Cardiac muscle cell (in vitro differentiated cells and primary cell): ENCODE measurements around the gene POLR2C. TPM values are rescaled to one million over a fixed set of nuclear protein-coding genes. Genes with fewer than 3 reads are reported as not detected.

Experiments used
- DNase-seq, 2 donors: peaks; one replicate each; pipeline versions ENCODE4 v3.0.0 to v3.0.0-alpha.2; 2010 to 2017; ENCODE audit warnings: low read depth in 1 of 2, low spot score in 1 of 2
- H3K27ac ChIP-seq: fragments of 200-600 bp; sonication (generic); 2 replicates; pipeline ENCODE4 v1.5.1; 2016
- H3K27me3 ChIP-seq: fragments of 200-600 bp; sonication (generic); 2 replicates; pipeline ENCODE4 v1.6.0; 2016; ENCODE audit warnings: control low read depth
- H3K36me3 ChIP-seq: fragments of 200-600 bp; sonication (generic); 2 replicates; pipeline ENCODE4 v1.5.1; 2016; ENCODE audit warnings: control low read depth
- H3K4me1 ChIP-seq: fragments of 200-600 bp; sonication (generic); 2 replicates; pipeline ENCODE4 v1.8.1; 2017; ENCODE audit warnings: low read depth, mild to moderate bottlenecking, mixed run types
- H3K4me3 ChIP-seq: fragments of 200-600 bp; sonication (generic); 2 replicates; pipeline ENCODE4 v1.5.1; 2016; ENCODE audit warnings: mild to moderate bottlenecking
- H3K9me3 ChIP-seq: fragments of 200-600 bp; sonication (generic); 2 replicates; pipeline ENCODE4 v1.5.1; 2017; ENCODE audit warnings: low read depth, mild to moderate bottlenecking, control low read depth
- CTCF ChIP-seq: IDR thresholded peaks from 2 replicates; pipeline ENCODE4 v1.5.1; 2012; ENCODE audit warnings: low read depth, mild to moderate bottlenecking, low read length
- polyA plus RNA-seq: library from polyadenylated mRNA; unstranded; fragments of >200 nt; fragmentation: Nextera tagmentation; extraction: Ambion mirVana; gene quantifications from 2 replicates; pipeline ENCODE4 v1.2.1, GENCODE V29; 2016
- total RNA-seq: library from RNA; depleted of rRNA; stranded (reverse); fragments of >200 nt; gene quantifications from 2 replicates; pipeline ENCODE4 v1.2.3, GENCODE V29; 2016

Gene POLR2C
- total and polyA plus RNA-seq, 2 experiments from 2014 or later = 83.5 to 126 TPM

- peak within 1 kb of the TSS; percentile 95 for H3K27ac ChIP-seq
- H3K4me3 ChIP-seq = peak within 1 kb of the TSS; percentile 100
- peaks cover 31% of the 10 kb centered on the region for H3K4me1 ChIP-seq
- DNase-seq = peak; percentile 80 to 87
- no peaks in the 10 kb centered on the region for H3K9me3 ChIP-seq
- H3K36me3 ChIP-seq = peaks cover 11% of the 10 kb centered on the region
- no peak for TF ChIP-seq CTCF
- H3K27me3 ChIP-seq = no peaks in the 10 kb centered on the region
Measured at GRCh38 chr16:57485916-57486857, 23.7 kb downstream of the POLR2C start, which contains the start of gene DOK4. TSS of gene DOK4 (minus strand) at chr16:57486493. CDS start at chr16:57479507, 6,986 bp downstream.

GRCh38 chr16:57486858-57487834, 24.7 kb downstream of the POLR2C start:
- Histone ChIP-seq H3K4me1 (peaks cover 24% of the 10 kb centered on the region), H3K27me3 (no peaks in the 10 kb centered on the region), H3K9me3 (no peaks in the 10 kb centered on the region), H3K36me3 (peaks cover 3% of the 10 kb centered on the region), H3K4me3 (peak overlapping the region; percentile 100), H3K27ac (peak overlapping the region; percentile 77)
- no peak for TF ChIP-seq CTCF
- no peak for DNase-seq

- DNase-seq = no peak
- Histone ChIP-seq H3K4me1 (peaks cover 23% of the 10 kb centered on the region), H3K27ac (no peak overlapping the region), H3K4me3 (no peak overlapping the region), H3K9me3 (no peaks in the 10 kb centered on the region), H3K27me3 (no peaks in the 10 kb centered on the region), H3K36me3 (no peaks in the 10 kb centered on the region)
- no peak for TF ChIP-seq CTCF
Measured at GRCh38 chr16:57489229-57489628, 26.8 kb downstream of the POLR2C start.

- Histone ChIP-seq H3K9me3 (no peaks in the 10 kb centered on the region), H3K4me1 (peaks cover 12% of the 10 kb centered on the region), H3K27me3 (no peaks in the 10 kb centered on the region), H3K27ac (no peak overlapping the region), H3K4me3 (no peak overlapping the region), H3K36me3 (no peaks in the 10 kb centered on the region)
- TF ChIP-seq CTCF = no peak
- no peak for DNase-seq
Measured at GRCh38 chr16:57493767-57494166, 31.3 kb downstream of the POLR2C start.

GRCh38 chr16:57497121-57497520, 34.6 kb downstream of the POLR2C start:
- Histone ChIP-seq H3K27me3 (no peaks in the 10 kb centered on the region), H3K36me3 (no peaks in the 10 kb centered on the region), H3K4me1 (peaks cover 30% of the 10 kb centered on the region), H3K4me3 (no peak overlapping the region), H3K9me3 (no peaks in the 10 kb centered on the region), H3K27ac (peak overlapping the region; percentile 37)
- no peak for DNase-seq
- no peak for TF ChIP-seq CTCF
